Measurements from ENCODE around the gene KDM2B. TPM values are rescaled to one million over a fixed set of nuclear protein-coding genes. Genes with fewer than 3 reads are reported as not detected.

Gene KDM2B
- total and polyA plus RNA-seq, 11 donors = 7.3 to 24.7 (median 10.3) TPM

GRCh38 chr12:121438905-121439304 lies 141.9 kb downstream of the KDM2B start:
- DNase-seq (no peak), ATAC-seq (no peak)
- no peak overlapping the region for H3K4me3 ChIP-seq
- no peaks in the 10 kb centered on the region for H3K9me3 ChIP-seq
- peaks cover 0 to 93% (median 71%) of the 10 kb centered on the region in 9 donors for H3K36me3 ChIP-seq
- peaks cover 0 to 9% (median 0%) of the 10 kb centered on the region in 12 donors for H3K4me1 ChIP-seq
- 81 to 95% (median 88%) methylated on average over 12 of the region's 12 CpGs for WGBS, 4 donors
- H3K27ac ChIP-seq = no peak overlapping the region
- no peaks in the 10 kb centered on the region for H3K27me3 ChIP-seq
- intact Hi-C loops (cut with DNase I) = no loop called here
- TF ChIP-seq, protein P1, sequence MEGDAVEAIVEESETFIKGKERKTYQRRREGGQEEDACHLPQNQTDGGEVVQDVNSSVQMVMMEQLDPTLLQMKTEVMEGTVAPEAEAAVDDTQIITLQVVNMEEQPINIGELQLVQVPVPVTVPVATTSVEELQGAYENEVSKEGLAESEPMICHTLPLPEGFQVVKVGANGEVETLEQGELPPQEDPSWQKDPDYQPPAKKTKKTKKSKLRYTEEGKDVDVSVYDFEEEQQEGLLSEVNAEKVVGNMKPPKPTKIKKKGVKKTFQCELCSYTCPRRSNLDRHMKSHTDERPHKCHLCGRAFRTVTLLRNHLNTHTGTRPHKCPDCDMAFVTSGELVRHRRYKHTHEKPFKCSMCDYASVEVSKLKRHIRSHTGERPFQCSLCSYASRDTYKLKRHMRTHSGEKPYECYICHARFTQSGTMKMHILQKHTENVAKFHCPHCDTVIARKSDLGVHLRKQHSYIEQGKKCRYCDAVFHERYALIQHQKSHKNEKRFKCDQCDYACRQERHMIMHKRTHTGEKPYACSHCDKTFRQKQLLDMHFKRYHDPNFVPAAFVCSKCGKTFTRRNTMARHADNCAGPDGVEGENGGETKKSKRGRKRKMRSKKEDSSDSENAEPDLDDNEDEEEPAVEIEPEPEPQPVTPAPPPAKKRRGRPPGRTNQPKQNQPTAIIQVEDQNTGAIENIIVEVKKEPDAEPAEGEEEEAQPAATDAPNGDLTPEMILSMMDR (IDR thresholded peaks at IDR 0.05) = no peak
- TF ChIP-seq POLR2A (IDR thresholded peaks at IDR 0.05) = no peak

DNA sequence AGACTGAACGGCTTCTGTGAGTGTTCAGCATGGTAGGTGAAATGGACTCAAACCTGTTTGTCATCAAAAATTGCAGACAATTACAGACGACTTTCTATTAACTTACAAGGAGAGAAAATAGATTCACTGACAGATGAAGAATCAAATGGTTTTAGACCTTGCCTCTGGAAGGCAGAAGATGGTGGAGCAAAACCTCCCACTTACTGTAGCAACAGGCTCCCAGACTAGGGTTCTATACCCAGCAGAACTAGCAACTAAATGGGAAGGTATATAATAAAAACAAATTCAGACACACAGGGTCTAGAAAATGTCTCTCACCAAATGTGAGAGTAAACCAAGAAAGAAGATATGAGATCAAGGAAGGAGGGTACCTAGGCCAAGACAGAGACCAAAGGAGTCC lies 144.1 kb downstream of the KDM2B start:
- intact Hi-C loops (cut with DNase I) = no loop called here
- Histone ChIP-seq H3K27ac (no peak overlapping the region), H3K36me3 (peaks cover 0 to 98% (median 80%) of the 10 kb centered on the region in 9 donors), H3K27me3 (no peaks in the 10 kb centered on the region), H3K9me3 (no peaks in the 10 kb centered on the region), H3K4me3 (no peak overlapping the region), H3K4me1 (no peaks in the 10 kb centered on the region)
- WGBS, 4 donors = 88 to 95% (median 92%) methylated on average over 2 of the region's 2 CpGs
- DNase-seq (no peak), ATAC-seq (no peak)
- TF ChIP-seq, protein P1 (IDR thresholded peaks at IDR 0.05) = no peak
- TF ChIP-seq POLR2A (IDR thresholded peaks at IDR 0.05) = no peak

GRCh38 chr12:121432740-121433480 lies 147.9 kb downstream of the KDM2B start:
- peaks cover 0 to 98% (median 81%) of the 10 kb centered on the region in 9 donors for H3K36me3 ChIP-seq
- H3K27ac ChIP-seq = no peak overlapping the region
- H3K4me3 ChIP-seq = no peak overlapping the region
- 87 to 93% (median 88%) methylated on average over 11 of the region's 11 CpGs for WGBS, 4 donors
- ATAC-seq = peak in 1 of 4 donors; percentile 37
- no peaks in the 10 kb centered on the region for H3K4me1 ChIP-seq
- no peak for TF ChIP-seq POLR2A (IDR thresholded peaks at IDR 0.05)
- TF ChIP-seq, protein P1 (IDR thresholded peaks at IDR 0.05) = no peak
- no peaks in the 10 kb centered on the region for H3K27me3 ChIP-seq
- no peaks in the 10 kb centered on the region for H3K9me3 ChIP-seq
- intact Hi-C loops (cut with DNase I) = no loop called here
- DNase-seq = no peak

DNA sequence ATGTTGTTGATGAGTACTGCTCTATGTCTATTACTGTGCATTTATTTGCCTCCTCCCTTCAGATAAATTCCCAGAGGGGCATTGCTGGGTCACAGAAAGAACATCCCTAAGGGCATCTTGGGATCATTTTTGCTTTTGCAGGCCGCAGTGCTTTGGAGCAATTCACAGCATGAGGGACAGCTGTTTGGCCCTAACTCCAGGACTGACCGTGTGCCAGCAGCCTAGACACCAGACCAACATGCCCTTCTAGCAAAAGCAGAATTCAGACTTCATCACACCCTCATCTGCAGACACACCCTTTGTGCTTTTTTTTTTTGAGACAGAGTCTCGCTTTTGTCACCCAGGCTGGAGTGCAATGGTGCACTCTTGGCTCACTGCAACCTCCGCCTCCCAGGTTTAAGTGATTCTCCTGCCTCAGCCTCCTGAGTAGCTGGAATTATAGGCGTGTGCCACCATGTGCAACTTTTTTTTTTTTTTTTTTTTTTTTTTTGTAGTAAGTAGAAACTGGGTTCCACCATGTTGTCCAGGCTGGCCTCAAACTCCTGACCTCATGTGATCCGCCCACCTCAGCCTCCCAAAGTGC lies 149.9 kb downstream of the KDM2B start:
- peaks cover 0 to 100% (median 91%) of the 10 kb centered on the region in 9 donors for H3K36me3 ChIP-seq
- peaks cover 0 to 5% (median 0%) of the 10 kb centered on the region in 12 donors for H3K4me1 ChIP-seq
- H3K4me3 ChIP-seq = no peak overlapping the region
- H3K9me3 ChIP-seq = no peaks in the 10 kb centered on the region
- intact Hi-C loops (cut with DNase I) = no loop called here
- ATAC-seq = no peak
- H3K27me3 ChIP-seq = no peaks in the 10 kb centered on the region
- 87 to 88% (median 88%) methylated on average over 6 of the region's 6 CpGs for WGBS, 4 donors
- TF ChIP-seq POLR2A (IDR thresholded peaks at IDR 0.05) = no peak
- TF ChIP-seq, protein P1 (IDR thresholded peaks at IDR 0.05) = no peak
- no peak overlapping the region for H3K27ac ChIP-seq
- no peak for DNase-seq
